Suprapubic skin (tissue), 4 donors: ENCODE data around the gene CCDC9. TPM values are rescaled to one million over a fixed set of nuclear protein-coding genes. Genes with fewer than 3 reads are reported as not detected.

ENCODE experiments used
- DNase-seq, 2 donors: peaks; one replicate each; pipeline ENCODE4 v3.0.0-alpha.2; 2019; ENCODE audit warnings: low spot score in 2 of 2
- H3K27ac ChIP-seq: fragments of 200-600 bp; sonication (generic); one replicate; pipeline ENCODE4 v1.5.1; 2019
- H3K27me3 ChIP-seq: fragments of 200-600 bp; sonication (generic); one replicate; pipeline ENCODE4 v1.5.1; 2019
- H3K36me3 ChIP-seq: fragments of 200-600 bp; sonication (generic); one replicate; pipeline ENCODE4 v1.5.1; 2019
- H3K4me1 ChIP-seq: fragments of 200-600 bp; sonication (generic); one replicate; pipeline ENCODE4 v1.5.1; 2019
- H3K4me3 ChIP-seq: fragments of 200-600 bp; sonication (generic); one replicate; pipeline ENCODE4 v1.5.1; 2019; ENCODE audit warnings: mild to moderate bottlenecking
- H3K9me3 ChIP-seq: fragments of 200-600 bp; sonication (generic); one replicate; pipeline ENCODE4 v1.5.1; 2019
- CTCF ChIP-seq, 2 donors: fragments of 200-600 bp in 1 of 2; fragments of 450-650 bp in 1 of 2; sonication (generic) in 1 of 2; IDR thresholded peaks; one replicate each; pipeline ENCODE4 v1.5.1; 2016 to 2019; ENCODE audit warnings: antibody characterized with exemption in 2 of 2, mild to moderate bottlenecking in 1 of 2, moderate library complexity in 1 of 2
- EP300 ChIP-seq: sonication (generic); formaldehyde crosslinking; IDR thresholded peaks from one replicate; pipeline ENCODE4 v1.6.1; 2017; ENCODE audit warnings: antibody characterized with exemption
- POLR2A ChIP-seq, 2 donors: fragments of 450-650 bp; IDR thresholded peaks; one replicate each; pipeline ENCODE4 v1.6.1; 2017; ENCODE audit warnings: antibody characterized with exemption in 2 of 2, mild to moderate bottlenecking in 2 of 2, moderate library complexity in 2 of 2
- POLR2AphosphoS5 ChIP-seq, 3 donors: sonication (generic); formaldehyde crosslinking; IDR thresholded peaks; one replicate each; pipeline ENCODE4 v1.6.1; 2017; ENCODE audit warnings: antibody characterized with exemption in 3 of 3
- WGBS: methylation state at CpG from one replicate; pipeline ENCODE4 v1.1.5; 2018; 5-methylcytosine and 5-hydroxymethylcytosine counted together
- total RNA-seq, 4 donors: library from RNA; depleted of rRNA; stranded (reverse); fragments of >200 nt; gene quantifications; one replicate each; pipeline ENCODE4 v1.1.0, GENCODE V29; 2016

The CCDC9 gene
- total RNA-seq, 4 donors from 2014 or later = 24.6 to 33.2 (median 27.4) TPM

GRCh38 chr19:47264629-47265028 lies 8.3 kb downstream of the CCDC9 start:
- Histone ChIP-seq H3K4me3 (no peak overlapping the region), H3K27ac (no peak overlapping the region), H3K9me3 (no peaks in the 10 kb centered on the region), H3K4me1 (peaks cover 13% of the 10 kb centered on the region), H3K27me3 (no peaks in the 10 kb centered on the region), H3K36me3 (peaks cover 85% of the 10 kb centered on the region)
- no peak for DNase-seq
- TF ChIP-seq EP300 (no peak), POLR2A (IDR thresholded peaks at IDR 0.05) (no peak)
- WGBS = 98% methylated on average over 8 of the region's 30 CpGs

- no peak overlapping the region for H3K27ac ChIP-seq
- TF ChIP-seq EP300 (no peak), CTCF (IDR thresholded peaks at IDR 0.05) (no peak), POLR2AphosphoS5 (IDR thresholded peaks at IDR 0.05) (no peak), POLR2A (IDR thresholded peaks at IDR 0.05) (no peak)
- H3K36me3 ChIP-seq = peaks cover 82% of the 10 kb centered on the region
Observed at GRCh38 chr19:47266401-47266941, 10.1 kb downstream of the CCDC9 start.

GRCh38 chr19:47267350-47267759 lies 11.0 kb downstream of the CCDC9 start:
- peaks cover 19% of the 10 kb centered on the region for H3K4me1 ChIP-seq
- TF ChIP-seq POLR2A (IDR thresholded peaks at IDR 0.05) = no peak
- no peak for TF ChIP-seq EP300
- TF ChIP-seq POLR2AphosphoS5 (IDR thresholded peaks at IDR 0.05) = no peak
- TF ChIP-seq CTCF (IDR thresholded peaks at IDR 0.05) = no peak
- peaks cover 78% of the 10 kb centered on the region for H3K36me3 ChIP-seq
- WGBS = 52% methylated on average over 10 of the region's 14 CpGs
- H3K9me3 ChIP-seq = no peaks in the 10 kb centered on the region
- DNase-seq = no peak
- H3K27me3 ChIP-seq = no peaks in the 10 kb centered on the region
- no peak overlapping the region for H3K27ac ChIP-seq
- no peak overlapping the region for H3K4me3 ChIP-seq

More at GRCh38 chr19:47266401-47266941, 10.1 kb downstream of the CCDC9 start:
- no peaks in the 10 kb centered on the region for H3K27me3 ChIP-seq
- H3K4me3 ChIP-seq = no peak overlapping the region
- no peak for DNase-seq
- H3K4me1 ChIP-seq = peaks cover 12% of the 10 kb centered on the region
- no peaks in the 10 kb centered on the region for H3K9me3 ChIP-seq
- 92% methylated on average over 15 of the region's 21 CpGs for WGBS

- H3K4me1 ChIP-seq = peaks cover 26% of the 10 kb centered on the region
- no peak for TF ChIP-seq EP300
- TF ChIP-seq POLR2A (IDR thresholded peaks at IDR 0.05) = no peak
- TF ChIP-seq CTCF (IDR thresholded peaks at IDR 0.05) = no peak
- no peak for TF ChIP-seq POLR2AphosphoS5 (IDR thresholded peaks at IDR 0.05)
- no peaks in the 10 kb centered on the region for H3K27me3 ChIP-seq
- H3K4me3 ChIP-seq = no peak overlapping the region
- DNase-seq = no peak
- peaks cover 71% of the 10 kb centered on the region for H3K36me3 ChIP-seq
- WGBS = 76% methylated on average over 6 of the region's 6 CpGs
- no peak overlapping the region for H3K27ac ChIP-seq
- no peaks in the 10 kb centered on the region for H3K9me3 ChIP-seq
Observed at GRCh38 chr19:47268028-47268427, 11.7 kb downstream of the CCDC9 start.

- TF ChIP-seq EP300 (no peak), CTCF (IDR thresholded peaks at IDR 0.05) (no peak), POLR2A (IDR thresholded peaks at IDR 0.05) (no peak), POLR2AphosphoS5 (IDR thresholded peaks at IDR 0.05) (no peak)
- no peaks in the 10 kb centered on the region for H3K27me3 ChIP-seq
- 72% methylated on average over 7 of the region's 7 CpGs for WGBS
- no peak overlapping the region for H3K27ac ChIP-seq
- H3K4me1 ChIP-seq = peaks cover 26% of the 10 kb centered on the region
- no peak for DNase-seq
- no peak overlapping the region for H3K4me3 ChIP-seq
- no peaks in the 10 kb centered on the region for H3K9me3 ChIP-seq
- H3K36me3 ChIP-seq = peaks cover 55% of the 10 kb centered on the region
Observed at GRCh38 chr19:47269596-47269995, 13.3 kb downstream of the CCDC9 start.

GRCh38 chr19:47270408-47270807 lies 14.1 kb downstream of the CCDC9 start:
- H3K36me3 ChIP-seq = peaks cover 47% of the 10 kb centered on the region

More at GRCh38 chr19:47270408-47270807, 14.1 kb downstream of the CCDC9 start:
- TF ChIP-seq CTCF (IDR thresholded peaks at IDR 0.05) = no peak
- TF ChIP-seq POLR2AphosphoS5 (IDR thresholded peaks at IDR 0.05) = no peak
- no peaks in the 10 kb centered on the region for H3K27me3 ChIP-seq
- H3K4me1 ChIP-seq = peaks cover 33% of the 10 kb centered on the region
- no peak overlapping the region for H3K27ac ChIP-seq
- no peaks in the 10 kb centered on the region for H3K9me3 ChIP-seq
- H3K4me3 ChIP-seq = no peak overlapping the region
- WGBS = 81% methylated on average over 7 of the region's 10 CpGs
- DNase-seq = no peak
